ENCODE results near the gene CATSPERB.

DNA sequence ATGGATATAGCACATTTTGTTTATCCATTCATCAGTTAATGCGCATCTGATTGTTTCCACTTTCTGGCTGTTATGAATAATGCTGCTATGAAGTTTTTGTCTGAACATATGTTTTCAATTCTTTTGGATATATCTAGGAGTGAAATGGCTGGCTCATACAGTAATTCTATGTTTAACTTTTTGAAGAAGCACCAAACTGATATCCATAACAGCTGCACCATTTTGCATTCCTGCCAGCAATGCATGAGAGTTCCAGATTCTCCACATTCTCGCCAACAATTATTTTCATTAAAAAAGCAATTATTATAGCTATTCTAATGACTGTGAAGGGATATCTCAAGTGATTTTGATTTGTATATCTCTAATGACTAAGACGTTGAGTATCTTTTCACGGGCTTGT lies 131.9 kb downstream of the CATSPERB start:
- TF ChIP-seq POLR2A (IDR thresholded peaks at IDR 0.05; ENCODE audit: low read depth, low read length) = no peak
- TF ChIP-seq, protein P1, sequence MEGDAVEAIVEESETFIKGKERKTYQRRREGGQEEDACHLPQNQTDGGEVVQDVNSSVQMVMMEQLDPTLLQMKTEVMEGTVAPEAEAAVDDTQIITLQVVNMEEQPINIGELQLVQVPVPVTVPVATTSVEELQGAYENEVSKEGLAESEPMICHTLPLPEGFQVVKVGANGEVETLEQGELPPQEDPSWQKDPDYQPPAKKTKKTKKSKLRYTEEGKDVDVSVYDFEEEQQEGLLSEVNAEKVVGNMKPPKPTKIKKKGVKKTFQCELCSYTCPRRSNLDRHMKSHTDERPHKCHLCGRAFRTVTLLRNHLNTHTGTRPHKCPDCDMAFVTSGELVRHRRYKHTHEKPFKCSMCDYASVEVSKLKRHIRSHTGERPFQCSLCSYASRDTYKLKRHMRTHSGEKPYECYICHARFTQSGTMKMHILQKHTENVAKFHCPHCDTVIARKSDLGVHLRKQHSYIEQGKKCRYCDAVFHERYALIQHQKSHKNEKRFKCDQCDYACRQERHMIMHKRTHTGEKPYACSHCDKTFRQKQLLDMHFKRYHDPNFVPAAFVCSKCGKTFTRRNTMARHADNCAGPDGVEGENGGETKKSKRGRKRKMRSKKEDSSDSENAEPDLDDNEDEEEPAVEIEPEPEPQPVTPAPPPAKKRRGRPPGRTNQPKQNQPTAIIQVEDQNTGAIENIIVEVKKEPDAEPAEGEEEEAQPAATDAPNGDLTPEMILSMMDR (IDR thresholded peaks at IDR 0.05; ENCODE audit: extremely low read depth in 1 of 2, insufficient read depth in 1 of 2, low read depth in 1 of 2, low read length in 2 of 2) = no peak

Data from endothelial cell of umbilical vein (primary cell).